Measurements from ENCODE around the gene SLC22A1. TPM values are rescaled to one million over a fixed set of nuclear protein-coding genes. Genes with fewer than 3 reads are reported as not detected.

Gene SLC22A1
- 0.39 and 0.50 TPM in 2 replicates for total RNA-seq (2021)
- long read RNA-seq, result 0 reads

DNA sequence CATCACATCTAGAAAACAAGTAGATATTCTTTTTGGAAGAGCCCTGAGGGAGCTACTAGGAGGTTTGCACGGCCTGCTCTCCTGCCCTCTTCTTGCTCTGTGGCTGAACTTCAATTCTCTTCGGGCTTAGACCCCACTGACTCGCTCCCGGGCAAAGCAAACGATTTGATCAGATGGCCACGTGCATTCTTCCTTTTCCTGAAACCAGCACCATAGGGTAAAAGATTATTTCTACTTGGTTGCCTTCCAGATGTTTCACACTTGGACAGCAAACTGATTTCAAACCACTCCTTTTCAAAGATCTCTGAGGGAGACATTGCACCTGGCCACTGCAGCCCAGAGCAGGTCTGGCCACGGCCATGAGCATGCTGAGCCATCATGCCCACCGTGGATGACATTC is at the start of gene SLC22A1:
Gene SLC22A1, plus strand, starts transcription at position 258 of the 400 bp plus-strand sequence. Its CDS starts 121 bp downstream, at position 379.
- H3K18ac ChIP-seq (ENCODE audit: insufficient read length, low read depth, low read length), result no peak within 1 kb of the TSS
- no peaks in the 10 kb centered on the region for H3K23me2 ChIP-seq (ENCODE audit: insufficient read length, low read depth, low read length, poor library complexity, severe bottlenecking)
- H3K27me3 ChIP-seq (ENCODE audit: insufficient read depth, low read length), result no peaks in the 10 kb centered on the region
- Mint-ChIP-seq H3K36me3 (ENCODE audit: insufficient read depth in 1 of 3, low read depth in 3 of 3) (peaks cover 17 to 24% (median 20%) of the 10 kb centered on the region in 3 experiments), H3K27ac (peak within 1 kb of the TSS in 2 of 3 experiments; percentile 40 to 93; a peak in 3 of 7 replicates), H3K4me3 (no peak within 1 kb of the TSS), H3K4me1 (no peaks in the 10 kb centered on the region), H3K27me3 (ENCODE audit: low read depth) (no peaks in the 10 kb centered on the region; the same call in 1 of the 2 replicates), H3K9me3 (peaks cover 20 to 21% of the 10 kb centered on the region in 2 experiments; a peak in 4 of 5 replicates)
- no peak within 1 kb of the TSS for H3T11ph ChIP-seq (ENCODE audit: low read length)
- no peaks in the 10 kb centered on the region for H3K79me2 ChIP-seq (ENCODE audit: insufficient read depth, low read length)
- no peak within 1 kb of the TSS for H3K4me2 ChIP-seq (ENCODE audit: insufficient read depth, insufficient read length, low read length)
- no peaks in the 10 kb centered on the region for H3K79me1 ChIP-seq (ENCODE audit: insufficient read depth, low read depth, low read length, poor library complexity, severe bottlenecking)
- TF ChIP-seq, protein P1, sequence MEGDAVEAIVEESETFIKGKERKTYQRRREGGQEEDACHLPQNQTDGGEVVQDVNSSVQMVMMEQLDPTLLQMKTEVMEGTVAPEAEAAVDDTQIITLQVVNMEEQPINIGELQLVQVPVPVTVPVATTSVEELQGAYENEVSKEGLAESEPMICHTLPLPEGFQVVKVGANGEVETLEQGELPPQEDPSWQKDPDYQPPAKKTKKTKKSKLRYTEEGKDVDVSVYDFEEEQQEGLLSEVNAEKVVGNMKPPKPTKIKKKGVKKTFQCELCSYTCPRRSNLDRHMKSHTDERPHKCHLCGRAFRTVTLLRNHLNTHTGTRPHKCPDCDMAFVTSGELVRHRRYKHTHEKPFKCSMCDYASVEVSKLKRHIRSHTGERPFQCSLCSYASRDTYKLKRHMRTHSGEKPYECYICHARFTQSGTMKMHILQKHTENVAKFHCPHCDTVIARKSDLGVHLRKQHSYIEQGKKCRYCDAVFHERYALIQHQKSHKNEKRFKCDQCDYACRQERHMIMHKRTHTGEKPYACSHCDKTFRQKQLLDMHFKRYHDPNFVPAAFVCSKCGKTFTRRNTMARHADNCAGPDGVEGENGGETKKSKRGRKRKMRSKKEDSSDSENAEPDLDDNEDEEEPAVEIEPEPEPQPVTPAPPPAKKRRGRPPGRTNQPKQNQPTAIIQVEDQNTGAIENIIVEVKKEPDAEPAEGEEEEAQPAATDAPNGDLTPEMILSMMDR (conservative IDR thresholded peaks at IDR 0.05), result no peak
- no peak within 1 kb of the TSS for H3K27ac ChIP-seq (ENCODE audit: insufficient read length, low read depth, low read length)
- no peaks in the 10 kb centered on the region for H3K4me1 ChIP-seq (ENCODE audit: insufficient read depth, low read length)
- H2AFZ ChIP-seq (ENCODE audit: low read length), result no peak within 1 kb of the TSS
- no peak within 1 kb of the TSS for H4K8ac ChIP-seq (replicated peaks; ENCODE audit: insufficient read length, low read depth, low read length)
- H2BK120ac ChIP-seq (ENCODE audit: low read depth, low read length, poor library complexity, severe bottlenecking), result no peak within 1 kb of the TSS
- no peak within 1 kb of the TSS for H4K91ac ChIP-seq (ENCODE audit: insufficient read length, low read depth, low read length)
- H4K5ac ChIP-seq (ENCODE audit: insufficient read length, low read depth, low read length), result no peak within 1 kb of the TSS
- no peaks in the 10 kb centered on the region for H4K20me1 ChIP-seq (ENCODE audit: control insufficient read depth, insufficient read depth, insufficient read length)
- no CpG with 5 or more reads among the region's 8 CpGs for WGBS (ENCODE audit: extremely low coverage, insufficient read length, low lambda C conversion rate)
- no peak within 1 kb of the TSS for H3K23ac ChIP-seq (ENCODE audit: insufficient read length, low read depth, low read length)
- H3K9me3 ChIP-seq (ENCODE audit: control insufficient read depth, low read depth, low read length), result peaks cover 14% of the 10 kb centered on the region
- H3K56ac ChIP-seq (ENCODE audit: insufficient read length, low read depth, low read length), result no peak within 1 kb of the TSS
- no peak within 1 kb of the TSS for H3K4ac ChIP-seq (ENCODE audit: low read depth, low read length)
- H3K9ac ChIP-seq (ENCODE audit: extremely low read depth, insufficient read length, low read length), result no peak within 1 kb of the TSS
- H2BK5ac ChIP-seq (ENCODE audit: insufficient read length, low read length), result no peak within 1 kb of the TSS
- H3K14ac ChIP-seq (ENCODE audit: insufficient read depth, low read length), result no peak within 1 kb of the TSS; the same call in 1 of the 2 replicates
- H2BK20ac ChIP-seq (ENCODE audit: low read depth, low read length, poor library complexity, severe bottlenecking), result no peak within 1 kb of the TSS
- peak; percentile 16 for DNase-seq
- no peak within 1 kb of the TSS for H2BK15ac ChIP-seq (ENCODE audit: low read depth, low read length)
- H2AK5ac ChIP-seq (ENCODE audit: insufficient read length, low read length), result no peak within 1 kb of the TSS
- no peak within 1 kb of the TSS for H2BK12ac ChIP-seq (ENCODE audit: insufficient read length, low read depth, low read length)

All from H9 (cell line).